C4-2B (cell line): Measurements from ENCODE around the gene DGKI.

Source experiments
- CTCF ChIP-seq: fragments of 450-650 bp; conservative IDR thresholded peaks from 2 replicates; pipeline ENCODE4 v1.5.1; 2017; ENCODE audit warnings: mild to moderate bottlenecking
- ZFX ChIP-seq: fragments of 450-650 bp; IDR thresholded peaks from 2 replicates; pipeline ENCODE4 v1.6.1; 2017

GRCh38 chr7:137443616-137444015, 403.2 kb downstream of the DGKI start:
- no peak for TF ChIP-seq CTCF
- no peak for TF ChIP-seq ZFX
